Activated CD4-positive, alpha-beta T cell treated with anti-CD3 and anti-CD28 coated beads, Interleukin-2, amount 50 U/mL, for 16 hours (primary cell): ENCODE measurements around the gene VCP.
A peak's percentile ranks its signal among the peaks of the same experiment; 100 is the strongest.

Experiments
- DNase-seq: peaks from one replicate; pipeline ENCODE4 v3.0.0-alpha.2; 2020

The VCP gene

DNA sequence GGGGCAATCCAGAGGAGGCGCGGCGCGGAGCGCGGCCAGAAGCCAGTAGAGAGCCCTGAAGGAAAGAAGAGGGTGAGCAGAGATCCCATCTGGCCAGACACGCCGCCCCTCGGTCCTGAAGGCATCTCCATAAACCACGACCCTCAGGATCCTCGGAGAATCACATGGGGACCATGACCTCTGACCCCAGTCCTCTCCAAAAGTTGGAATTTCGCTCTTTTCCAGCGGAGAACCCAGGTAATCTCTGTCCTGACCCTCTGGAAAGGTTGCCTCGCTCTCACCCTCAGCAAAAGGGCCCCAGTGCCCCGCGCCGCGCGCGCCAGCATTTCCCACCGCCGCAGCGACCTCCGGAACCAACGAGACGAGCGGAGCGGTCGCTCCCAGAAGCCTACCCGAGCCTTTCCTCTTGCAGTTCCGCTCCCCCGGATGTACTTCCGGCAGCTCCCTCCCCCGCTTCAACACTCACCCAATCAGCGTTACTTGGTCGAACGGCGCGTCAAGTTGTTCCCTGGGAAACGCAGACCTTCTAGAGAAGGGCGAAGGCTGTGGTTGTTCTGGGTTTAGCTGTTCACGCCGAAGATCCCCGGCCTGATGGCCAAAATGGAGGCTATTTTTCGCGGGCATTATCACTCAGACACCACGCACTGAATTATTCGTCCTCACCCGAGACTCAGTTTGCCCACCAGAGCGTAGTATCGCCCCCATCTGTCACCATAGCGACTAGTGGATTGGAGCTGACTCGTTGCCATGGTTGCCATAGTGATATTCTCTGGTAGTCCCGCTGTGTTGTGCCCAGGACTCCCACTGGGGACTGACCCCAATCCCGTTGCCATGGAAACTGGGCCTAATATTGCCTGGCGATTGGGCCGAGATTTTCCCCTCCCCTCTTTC is 30.6 kb upstream of the VCP start, which contains the start of gene STOML2:
TSS of gene STOML2 (minus strand) at position 363 of the 891 bp plus-strand sequence. CDS start at position 326, 37 bp downstream.
- DNase-seq: peak; percentile 97

DNA sequence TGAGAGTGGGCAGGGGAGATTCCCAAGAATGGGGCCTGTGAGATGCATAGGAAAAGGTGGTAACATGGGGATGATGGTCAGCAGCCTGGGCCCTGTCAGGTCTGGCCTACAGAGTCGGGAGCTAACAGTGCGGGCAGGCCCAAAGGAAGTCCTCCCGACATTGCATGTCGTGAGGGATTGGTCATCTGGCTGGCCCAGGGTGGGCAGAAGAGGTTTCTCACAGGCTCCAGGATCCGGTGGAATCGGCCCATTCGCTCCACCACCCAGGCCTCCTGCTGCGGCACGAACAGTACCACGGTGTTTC is 30.0 kb upstream of the VCP start:
- no peak for DNase-seq

DNA sequence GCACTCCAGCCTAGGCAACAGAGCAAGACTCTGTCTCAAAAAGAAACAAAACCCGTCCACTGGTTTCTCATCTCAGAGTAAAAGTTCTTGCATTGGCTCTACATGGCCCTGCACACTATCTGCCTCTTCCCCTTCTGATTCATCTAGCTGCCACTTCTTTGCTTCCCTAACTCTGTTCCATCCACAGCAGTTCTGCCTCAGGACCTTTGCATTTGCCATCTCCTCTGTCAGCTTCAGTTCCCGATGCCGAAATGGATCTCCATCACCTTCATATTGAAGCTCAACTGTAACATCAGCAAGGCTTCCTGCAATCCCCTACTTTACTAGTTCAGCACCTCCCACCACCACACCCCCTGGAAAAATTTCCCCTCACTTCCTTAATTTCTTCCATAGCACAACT is 25.1 kb upstream of the VCP start:
- no peak for DNase-seq

DNA sequence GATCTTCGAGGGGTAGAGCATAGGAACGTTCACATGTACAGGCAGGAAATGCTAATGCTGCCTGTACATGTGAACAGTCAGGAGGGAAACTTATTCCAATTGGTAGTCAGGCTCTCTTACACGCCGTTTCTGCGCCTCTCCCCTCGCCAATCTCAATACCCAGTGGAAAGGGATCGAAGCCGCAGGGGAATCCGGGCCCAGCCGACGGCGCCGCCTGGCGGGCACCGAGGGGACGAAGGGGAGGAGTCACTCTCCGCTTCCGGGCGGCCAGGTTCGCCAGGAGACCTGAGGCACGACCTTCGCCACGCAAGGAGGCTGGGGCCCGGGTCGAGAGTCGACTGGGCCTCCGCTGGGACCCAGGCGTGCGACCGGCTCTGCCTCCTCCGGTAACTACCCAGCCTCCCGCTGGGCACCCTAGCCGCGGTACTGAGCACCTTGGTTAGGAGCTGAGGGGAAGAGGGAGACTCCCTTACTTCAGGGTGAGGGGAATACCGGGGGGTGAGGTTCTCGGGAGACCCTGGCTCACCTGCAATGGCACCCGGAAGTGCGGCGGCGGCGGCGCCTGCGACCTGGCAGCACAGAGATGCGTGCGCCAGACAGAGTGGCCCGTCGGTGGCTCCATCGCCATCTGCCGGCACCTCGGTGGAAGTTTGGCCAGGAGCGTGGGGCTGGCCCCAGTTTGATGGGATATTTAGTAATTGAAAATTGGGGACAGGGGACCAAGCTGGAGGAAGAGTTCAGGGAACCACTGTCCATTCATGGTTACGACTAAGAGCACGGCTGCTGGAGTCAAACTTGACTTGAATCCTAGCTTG is 23.8 kb upstream of the VCP start, which contains the start of gene PIGO:
TSS of gene PIGO (minus strand) at position 557 of the 815 bp plus-strand sequence. CDS start 1,026 bp downstream, outside the sequence.
- peak; percentile 92 for DNase-seq

DNA sequence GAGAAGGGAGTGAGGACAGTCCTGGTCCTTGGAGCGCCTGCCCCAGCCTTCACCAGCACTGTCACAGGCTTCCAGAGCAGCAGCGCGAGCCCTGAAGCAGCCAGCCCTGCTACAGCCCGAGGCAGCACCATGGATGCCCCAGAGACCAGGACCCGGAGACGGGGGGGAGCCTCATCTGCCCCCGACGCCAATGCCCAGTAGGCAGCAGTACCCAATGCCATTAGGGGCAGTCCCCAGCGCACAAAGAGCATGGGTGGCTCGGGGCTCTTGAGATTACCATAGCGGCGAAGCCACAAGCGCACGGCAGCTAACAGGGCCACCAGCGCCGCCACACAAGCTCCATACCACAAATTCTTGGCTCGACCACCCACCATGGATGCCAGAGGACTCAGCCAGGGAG is 19.1 kb upstream of the VCP start:
- DNase-seq: no peak

DNA sequence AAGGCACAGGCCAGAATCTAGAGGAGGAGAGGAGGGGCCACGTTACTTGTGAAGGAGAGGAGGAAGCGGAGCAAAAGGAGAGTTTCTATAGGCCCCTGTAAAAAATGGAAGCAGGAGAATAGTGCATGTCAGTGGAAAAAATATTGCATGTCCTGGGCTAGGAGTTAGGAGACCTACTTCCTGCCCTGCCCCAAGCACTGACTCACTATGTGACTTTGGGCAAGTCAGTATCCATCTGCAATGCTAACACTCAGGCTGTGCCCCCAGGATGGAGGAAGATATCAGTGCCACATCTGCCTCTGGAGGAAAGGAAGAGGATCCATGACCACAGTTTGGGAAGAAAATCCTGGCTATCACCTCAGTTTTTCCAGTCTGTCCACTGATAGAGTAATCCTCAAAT is 17.0 kb upstream of the VCP start:
- DNase-seq: no peak

DNA sequence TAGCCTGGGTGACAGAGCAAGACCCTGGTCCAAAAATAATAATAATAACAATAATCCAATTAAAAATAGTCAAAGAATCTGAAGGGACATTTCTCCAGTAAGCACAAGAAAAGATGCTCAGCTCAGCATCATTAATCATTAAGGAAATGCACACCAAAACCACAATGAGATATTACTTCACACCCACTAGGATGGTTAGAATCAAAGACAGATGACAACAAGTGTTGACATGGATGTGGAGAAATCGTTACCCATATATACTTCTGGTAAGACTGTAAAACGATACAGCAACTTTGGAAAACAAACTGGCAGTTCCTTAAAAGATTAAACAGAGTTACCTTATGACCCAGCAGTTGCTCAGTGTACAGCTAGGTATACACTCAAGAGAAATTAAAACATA is 12.7 kb upstream of the VCP start:
- no peak for DNase-seq

DNA sequence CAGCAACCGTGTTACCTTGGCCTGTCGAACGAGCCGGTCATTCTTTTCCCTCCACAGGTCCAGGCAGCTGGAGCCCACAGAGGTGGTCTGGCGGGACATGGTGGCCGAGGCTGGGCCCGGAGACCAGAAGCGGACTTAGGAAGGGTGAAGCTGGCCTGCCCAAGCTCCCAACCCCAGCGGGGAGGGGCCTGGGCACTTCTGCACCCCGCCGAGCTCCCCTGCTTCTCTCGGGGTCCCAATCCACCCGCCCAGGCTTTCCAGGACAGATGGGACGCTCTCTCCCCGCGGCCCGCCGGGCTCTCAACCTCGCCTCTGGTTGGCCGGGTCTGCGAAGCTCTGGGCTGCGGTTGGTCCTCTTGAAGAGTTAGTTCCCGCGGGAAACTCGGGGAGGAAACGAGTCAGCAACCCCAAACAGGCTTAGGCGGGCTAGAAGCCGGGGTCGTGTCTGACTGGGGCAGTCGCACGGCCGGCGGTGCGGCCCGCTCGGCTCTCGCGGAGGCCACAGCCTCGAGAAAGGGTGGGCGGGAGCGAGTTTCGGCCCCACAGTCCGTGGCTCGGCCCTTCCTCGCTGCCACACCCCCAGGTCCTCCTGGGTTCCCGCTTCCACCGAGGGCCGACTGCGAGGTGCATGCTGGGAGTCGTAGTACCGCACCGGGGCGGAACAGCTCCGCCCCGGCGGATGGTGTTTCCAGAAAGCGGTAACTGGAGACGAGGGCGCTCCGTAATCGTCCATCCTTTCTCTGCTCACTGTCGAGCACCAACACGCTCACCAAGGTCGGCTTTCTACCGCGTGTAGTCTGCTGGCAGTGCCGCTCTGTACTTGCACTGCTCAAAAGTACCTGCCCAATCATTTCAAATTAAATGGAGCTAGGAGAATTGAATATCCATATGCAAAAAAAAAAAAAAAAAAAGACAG is 7.3 kb upstream of the VCP start, which contains the start of gene FANCG:
TSS of gene FANCG (minus strand) at position 517 of the 916 bp plus-strand sequence. CDS start at position 99, 418 bp downstream.
- DNase-seq: peak; percentile 93

DNA sequence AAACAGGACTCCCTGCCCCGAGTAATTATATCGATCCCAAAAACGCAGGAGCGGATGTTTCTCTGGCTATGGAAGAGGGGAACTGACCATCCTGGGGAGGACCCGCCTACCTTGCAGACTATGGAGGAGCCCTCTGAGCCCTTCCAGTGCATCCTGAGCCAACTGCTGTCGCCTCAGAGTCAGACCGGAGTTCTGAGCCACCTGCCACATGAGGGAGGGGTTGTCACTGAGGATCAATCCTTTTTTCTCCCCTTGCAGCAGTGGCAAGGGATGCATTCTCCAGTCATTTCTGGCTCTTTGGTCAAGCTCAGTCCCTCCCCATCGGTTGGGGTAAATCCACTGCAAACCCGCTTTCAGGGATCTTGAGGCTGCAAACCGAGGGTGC is 6.6 kb upstream of the VCP start:
- DNase-seq: peak; percentile 25

DNA sequence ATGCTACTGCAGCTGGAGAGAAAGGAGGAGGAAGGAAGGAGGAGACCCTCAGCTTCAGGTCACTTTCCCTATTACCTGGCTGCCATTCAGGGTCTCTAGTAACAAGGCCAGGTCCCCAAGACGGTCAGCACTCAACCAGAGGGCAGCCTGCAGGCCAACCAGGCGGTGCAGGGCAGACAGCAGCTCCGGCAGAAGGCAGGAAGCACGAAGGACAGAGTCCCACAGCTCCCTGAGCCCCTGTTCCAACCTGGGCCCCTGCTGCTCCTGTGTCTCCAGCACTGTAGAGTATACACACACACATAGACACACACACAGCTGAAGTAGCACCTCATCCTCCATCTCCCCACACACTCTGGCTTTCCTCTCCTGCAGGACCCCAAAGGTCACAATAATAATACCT is 5.6 kb upstream of the VCP start:
- no peak for DNase-seq

DNA sequence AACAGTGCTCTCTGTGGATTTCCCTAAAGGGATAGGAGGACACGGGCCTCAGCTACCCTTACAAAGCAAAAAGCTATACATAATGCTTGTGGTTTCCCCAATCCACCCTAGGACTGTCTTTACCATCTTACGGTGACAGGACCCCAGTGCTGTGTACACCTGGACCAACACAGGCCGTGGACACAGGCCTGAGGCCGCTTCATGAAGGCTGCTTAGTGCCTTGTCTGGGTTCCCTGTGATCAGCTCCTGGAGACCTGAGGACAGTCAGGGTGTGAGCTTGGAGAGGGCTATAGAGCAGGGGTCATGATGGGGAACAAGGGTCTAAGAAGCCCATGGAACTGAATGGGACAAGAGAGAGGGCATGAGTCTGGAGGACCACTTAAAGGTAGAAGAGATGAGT is 4.4 kb upstream of the VCP start:
- DNase-seq: no peak

DNA sequence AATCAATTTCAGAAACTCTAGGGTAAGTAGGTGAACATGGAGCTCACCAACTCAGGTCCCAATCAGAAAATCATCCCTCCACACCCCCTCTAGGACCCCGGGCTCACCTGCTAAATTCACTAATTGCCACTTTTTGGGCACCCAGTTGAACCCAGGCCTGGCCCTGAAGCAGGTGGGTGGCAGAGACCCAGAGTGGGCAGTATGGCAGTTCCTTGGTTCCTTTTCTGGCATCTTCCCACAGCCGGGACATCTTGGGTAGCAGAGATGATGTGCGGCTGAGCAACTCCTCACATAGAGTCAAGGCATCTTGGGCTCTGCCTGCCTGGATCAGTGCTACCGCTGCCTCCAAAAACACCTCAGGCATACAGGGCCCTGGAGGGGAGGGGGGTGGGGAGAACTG is 2.9 kb upstream of the VCP start:
- DNase-seq: no peak

DNA sequence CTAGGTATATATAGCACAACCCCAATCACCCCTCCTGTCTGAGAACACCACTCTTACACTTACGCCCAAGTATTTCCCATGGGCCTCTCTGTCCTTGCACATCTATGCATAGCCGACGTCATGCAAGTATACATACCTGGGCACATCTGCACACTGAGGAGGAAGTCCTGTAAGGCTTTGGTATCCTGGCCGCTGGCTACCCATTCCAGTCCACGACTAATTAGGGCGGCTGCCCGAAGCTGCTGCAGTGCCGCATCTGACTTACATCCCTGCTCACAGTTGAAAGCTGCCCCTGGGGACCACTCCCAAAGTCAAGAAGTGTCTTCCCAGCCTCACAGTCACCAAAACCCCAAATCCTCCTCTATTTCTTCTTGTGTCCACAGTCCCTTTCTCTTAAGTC is 2.4 kb upstream of the VCP start:
- no peak for DNase-seq

DNA sequence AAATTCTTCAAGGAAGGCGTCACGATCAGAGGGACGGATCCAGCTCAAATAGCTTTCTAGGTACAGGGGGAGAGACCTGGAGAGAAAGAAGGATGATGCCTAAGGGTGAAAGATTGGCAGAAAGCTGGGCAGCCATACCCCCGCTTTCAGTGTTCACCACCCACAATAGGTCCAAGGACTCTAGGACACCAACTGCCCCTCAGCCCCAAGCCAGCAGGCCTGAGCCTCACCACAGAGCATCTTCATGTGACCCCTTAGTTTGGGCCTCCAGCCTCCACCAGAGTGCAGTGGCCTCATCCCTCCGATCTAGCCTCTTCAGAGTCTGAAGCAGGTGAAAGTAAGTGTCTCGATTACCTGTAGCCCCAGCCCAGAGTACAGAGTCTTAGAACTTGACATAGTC is 1.7 kb upstream of the VCP start:
- no peak for DNase-seq

DNA sequence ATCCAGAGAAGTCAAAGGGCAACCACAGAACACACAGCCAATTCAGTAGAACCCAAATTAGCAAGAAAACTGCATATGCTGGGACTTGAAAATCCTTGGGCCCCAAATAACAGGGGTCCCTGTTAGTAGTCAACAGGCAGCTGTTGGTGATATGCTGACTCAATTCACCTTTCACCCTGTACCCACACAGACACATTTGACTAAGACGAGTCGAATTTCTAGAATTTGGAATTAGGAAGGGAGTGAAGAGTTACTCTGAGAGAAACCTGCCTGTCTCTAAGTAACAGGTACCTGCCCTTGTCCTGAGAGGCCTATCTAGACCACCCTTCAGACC is 821 bp upstream of the VCP start:
- peak; percentile 74 for DNase-seq

DNA sequence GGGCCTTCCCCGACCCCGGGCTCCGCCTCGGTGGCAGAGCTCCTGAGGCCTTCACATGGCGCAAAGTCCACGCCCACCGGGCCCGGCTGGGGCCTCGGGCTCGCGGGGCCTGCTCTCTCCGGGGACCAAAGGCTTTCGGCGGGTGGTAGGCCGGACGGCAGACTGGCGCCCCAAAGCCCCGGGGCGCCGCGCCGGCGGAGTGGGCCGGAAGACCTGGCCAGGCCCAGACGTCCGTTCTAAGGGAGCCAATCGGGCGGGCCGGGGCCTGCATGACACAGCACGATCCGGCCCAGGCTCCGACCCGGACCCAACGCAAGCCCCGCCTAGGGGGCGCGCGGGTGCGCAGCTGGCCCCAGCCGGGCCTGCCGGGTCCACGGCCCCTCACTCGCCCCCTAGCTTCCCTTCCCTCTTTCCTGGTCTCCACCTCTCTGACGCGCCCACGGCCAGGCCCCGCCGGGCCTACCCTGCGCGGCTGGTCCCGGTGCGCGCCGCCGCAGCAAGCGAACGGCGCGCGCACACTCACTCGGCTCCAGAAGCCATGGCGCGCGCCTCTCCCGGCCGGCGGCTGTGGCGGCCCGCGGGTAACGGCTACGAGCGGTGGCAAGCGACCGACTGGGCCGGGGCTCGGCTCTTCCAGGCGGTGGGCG is 488 bp downstream of the VCP start:
- peak; percentile 86 for DNase-seq

DNA sequence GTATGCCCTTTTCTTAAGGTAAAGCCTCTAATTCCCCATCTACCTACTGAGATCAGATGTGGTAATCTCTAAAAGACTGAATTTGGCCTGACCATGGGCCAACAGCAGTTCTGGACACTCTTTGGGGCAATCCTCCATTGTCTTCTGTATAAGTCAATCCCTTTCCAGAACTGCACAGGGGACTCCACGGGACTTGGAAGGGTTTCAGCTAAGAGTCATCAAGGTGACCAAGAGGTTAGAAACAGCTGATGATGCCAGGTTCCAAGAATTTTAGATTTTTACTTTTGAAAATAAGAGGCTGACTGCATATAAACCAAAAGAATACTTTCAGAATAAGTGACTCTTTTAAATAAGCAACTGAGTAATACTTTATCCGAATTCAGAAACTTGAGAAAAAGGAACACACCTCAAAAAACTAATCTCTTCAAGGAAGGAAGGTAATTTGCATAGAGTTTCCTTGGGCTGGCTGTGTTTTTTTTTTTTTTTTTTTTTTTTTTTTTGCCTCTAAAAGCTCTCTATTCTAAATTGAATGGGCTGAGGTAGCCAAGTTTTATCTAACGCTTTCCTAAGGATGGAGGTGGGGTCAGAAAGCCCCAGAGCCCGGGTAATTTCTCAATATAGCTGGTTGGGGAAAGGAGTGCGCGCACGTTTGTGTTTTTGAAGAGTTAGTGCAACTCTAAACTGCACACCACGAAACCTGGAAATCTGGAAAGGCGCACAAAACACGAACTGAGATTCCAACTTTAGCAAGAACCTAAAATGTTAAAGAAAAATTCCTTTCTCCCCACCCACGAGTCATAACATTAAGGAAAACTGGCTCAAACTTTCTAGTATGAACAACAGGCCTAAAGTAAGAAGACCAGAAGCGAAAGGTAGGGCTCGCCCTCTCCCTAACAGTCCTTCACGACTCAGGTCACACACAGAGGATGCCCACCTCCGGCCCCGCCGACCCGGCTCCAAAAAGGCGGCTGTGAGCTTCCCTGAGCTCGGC is 1.3 kb downstream of the VCP start:
- no peak for DNase-seq

DNA sequence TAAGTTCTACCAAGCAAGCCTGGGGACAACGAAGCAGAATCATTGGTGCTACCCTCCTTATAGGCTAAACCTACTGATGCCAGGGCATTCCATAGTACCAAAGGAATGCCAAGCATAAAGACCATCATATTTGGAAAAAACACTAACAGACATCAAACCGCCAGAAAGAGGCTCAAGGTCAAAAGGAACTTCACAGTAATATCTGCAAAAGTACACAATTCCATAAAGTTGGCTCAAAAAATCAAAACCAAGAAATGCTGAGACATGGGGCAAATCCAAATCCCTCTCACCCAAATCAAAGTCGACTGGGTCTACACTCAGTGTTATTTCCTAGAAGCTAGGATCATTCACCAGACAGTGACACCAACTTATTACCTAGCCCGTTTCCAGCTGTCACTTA is 3.4 kb downstream of the VCP start:
- no peak for DNase-seq

DNA sequence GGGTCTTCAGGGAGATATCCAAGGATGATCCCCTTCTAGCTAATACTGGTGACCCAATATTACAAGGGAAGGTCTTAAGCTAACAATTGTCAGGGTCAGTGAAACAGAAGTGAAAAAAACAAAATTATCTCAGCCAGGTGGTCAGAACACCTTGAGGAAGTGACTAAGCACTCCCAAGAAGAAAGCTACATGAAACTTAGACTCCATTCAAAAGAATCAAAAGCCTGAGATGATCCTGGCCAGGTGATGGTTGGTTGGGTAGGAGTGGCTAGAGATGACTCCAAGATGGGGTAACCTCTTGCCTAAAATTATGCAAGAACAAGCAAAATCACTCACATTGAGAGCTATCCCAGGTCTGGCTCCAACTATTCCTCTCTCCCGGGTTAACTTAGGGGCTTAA is 5.4 kb downstream of the VCP start:
- no peak for DNase-seq

DNA sequence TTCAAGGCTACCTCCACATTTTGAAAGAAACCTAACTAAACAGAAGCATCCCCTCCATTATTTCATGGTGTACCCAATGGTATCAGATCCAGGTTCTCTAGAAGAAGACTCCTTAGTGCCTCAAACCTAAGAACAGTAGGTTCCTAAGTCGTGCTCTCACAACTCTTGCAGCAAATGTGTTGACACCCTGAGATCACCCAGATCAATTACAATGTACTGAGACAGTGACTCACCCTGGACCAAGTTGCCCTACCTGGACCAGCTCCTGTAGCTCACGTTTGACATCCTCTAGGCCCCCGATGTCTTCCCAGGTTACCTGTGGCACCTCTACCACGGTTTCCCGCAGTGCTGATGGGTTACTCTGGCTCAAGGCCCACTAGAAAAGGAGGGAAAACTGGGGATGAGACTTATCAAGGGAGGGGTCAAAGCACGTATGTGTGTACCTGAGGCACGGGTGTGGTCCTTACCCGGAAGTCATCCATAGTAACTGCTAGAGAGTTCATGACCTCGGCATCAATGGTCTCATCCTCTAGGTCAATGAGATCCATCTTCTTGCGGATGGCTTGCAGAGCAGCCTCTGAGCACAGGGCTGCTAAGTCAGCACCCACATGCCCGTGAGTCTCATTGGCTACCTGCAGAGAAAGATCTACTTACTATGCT is 11.7 kb downstream of the VCP start:
- no peak for DNase-seq

DNA sequence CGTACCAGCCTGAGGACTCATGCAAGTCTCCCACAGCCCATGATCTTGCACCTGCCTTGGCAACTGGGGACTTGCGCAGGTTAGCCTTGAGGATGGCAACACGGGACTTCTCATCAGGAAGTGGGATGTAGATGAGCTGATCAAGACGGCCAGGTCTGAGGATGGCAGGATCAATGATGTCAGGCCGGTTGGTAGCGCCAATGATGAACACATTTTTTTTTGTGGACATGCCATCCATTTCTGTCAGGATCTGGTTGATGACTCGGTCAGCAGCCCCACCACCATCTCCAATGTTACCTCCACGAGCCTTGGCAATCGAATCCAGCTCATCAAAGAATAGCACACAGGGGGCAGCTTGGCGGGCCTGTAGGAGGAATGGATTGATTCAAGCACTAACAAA is 13.0 kb downstream of the VCP start:
- no peak for DNase-seq
